Activated T-helper 1 cell treated with anti-CD3 and anti-CD28 coated beads, Interleukin-2, amount 50 U/mL, for 16 hours (primary cell): ENCODE measurements around the gene TCF12.
"Not testable (repeated sequence)": the region's sequence is repeated elsewhere in the genome, so short reads cannot be mapped to it uniquely, and the experiment has no call there.

Experiments
- DNase-seq, 2 donors: peaks; one replicate each; pipeline ENCODE4 v3.0.0-alpha.2; 2020; ENCODE audit warnings: low read depth in 1 of 2, low spot score in 1 of 2

The TCF12 gene

GRCh38 chr15:56946150-56946549 lies 27.7 kb downstream of the TCF12 start:
- DNase-seq, result no peak

- no peak for DNase-seq
These were observed 29.7 kb downstream of the TCF12 start for GRCh38 chr15:56948000-56948763.

DNA sequence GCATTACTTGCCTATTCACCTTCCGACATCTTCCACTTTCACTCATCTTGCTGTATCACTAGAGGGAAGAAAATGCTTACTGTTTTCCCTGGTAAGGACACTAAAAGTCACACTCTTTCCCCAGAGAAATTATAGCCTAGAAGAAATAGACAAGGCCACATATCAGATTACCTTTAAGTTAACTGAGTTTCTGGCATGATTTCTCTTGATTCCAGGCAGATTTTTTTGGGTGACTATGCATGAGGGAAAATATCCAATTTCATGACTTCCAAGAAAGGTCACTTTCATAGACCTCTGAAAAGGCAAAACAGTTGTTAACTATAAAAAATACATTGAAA lies 30.3 kb downstream of the TCF12 start:
- DNase-seq, result no peak

DNA sequence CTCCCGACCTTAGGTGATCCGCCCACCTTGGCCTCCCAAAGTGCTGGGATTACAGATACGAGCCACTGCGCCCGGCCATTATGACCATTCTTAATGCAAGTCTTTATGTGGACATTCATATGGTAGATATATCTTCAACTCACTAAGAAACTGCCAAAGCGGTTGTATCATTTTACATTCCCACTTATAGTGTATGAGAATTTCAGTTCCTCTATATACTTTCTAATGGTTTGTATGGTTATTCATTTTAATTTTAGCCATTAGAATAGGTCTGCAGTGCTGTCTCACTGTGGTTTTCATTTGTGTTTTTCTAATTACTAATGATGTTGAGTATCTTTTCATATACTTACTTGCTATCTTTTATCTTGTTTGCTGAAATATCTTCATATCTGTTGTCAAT lies 32.5 kb downstream of the TCF12 start:
- no peak for DNase-seq

DNA sequence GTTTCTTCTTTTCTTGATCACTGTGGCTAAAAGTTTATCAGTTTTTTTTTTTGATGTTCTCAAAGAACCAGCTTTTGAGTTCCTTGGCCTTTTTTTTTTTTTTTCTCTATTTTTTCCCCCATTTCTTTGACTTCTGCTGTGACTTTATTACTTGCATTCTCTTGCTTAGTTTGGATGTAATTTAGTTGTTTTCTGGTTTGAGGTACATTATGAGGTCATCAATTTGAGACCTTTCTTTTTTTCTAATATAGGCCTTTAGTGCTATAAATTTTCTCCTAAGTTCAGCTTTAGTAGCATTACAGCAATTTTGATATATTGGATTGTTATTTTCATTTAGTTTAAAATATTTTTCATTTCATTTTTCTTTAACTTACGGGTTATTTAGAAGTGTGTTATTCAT lies 35.3 kb downstream of the TCF12 start:
- no peak for DNase-seq

- not testable (repeated sequence) for DNase-seq
These were observed 36.6 kb downstream of the TCF12 start for GRCh38 chr15:56955011-56955410.

GRCh38 chr15:56956538-56956937 lies 38.1 kb downstream of the TCF12 start:
- no peak for DNase-seq

- no peak for DNase-seq
These were observed 39.5 kb downstream of the TCF12 start for GRCh38 chr15:56957812-56958406.

DNA sequence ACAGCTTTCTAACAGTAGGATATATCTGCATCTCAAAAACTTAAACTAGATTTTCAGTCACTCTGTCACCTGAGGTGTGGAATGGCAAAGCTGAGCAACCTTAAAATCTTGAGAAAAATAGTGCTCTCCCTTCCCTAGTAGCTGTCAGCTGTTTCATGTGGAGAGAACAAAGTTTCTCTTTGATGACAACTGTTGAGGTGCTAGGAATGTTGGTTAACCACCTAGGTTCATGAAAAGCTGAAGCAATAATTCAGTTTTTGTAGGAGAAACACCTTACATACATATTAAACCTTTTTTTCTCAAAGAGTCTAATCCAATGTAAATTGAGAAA lies 40.8 kb downstream of the TCF12 start:
- DNase-seq, result no peak

GRCh38 chr15:56960116-56960515 lies 41.7 kb downstream of the TCF12 start:
- DNase-seq, result no peak

DNA sequence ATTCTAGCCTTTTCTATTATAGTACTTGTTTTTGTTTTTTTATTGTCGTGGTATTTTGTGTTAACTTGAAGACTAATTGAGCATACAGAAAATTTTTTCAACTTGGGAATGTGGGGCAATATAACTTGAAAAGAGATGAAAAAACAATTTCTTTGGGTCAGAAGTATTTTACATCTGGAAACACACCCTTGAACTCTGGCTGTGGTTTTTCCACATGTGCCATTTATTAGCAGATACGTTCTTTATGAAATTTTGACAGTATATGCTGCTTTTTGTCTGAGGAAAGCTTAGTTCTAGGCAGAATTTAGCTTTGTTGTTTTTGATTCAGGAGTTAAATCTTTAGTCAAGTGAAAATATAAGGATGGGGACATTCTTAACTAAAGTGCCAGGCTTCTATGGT lies 44.7 kb downstream of the TCF12 start:
- no peak for DNase-seq

DNA sequence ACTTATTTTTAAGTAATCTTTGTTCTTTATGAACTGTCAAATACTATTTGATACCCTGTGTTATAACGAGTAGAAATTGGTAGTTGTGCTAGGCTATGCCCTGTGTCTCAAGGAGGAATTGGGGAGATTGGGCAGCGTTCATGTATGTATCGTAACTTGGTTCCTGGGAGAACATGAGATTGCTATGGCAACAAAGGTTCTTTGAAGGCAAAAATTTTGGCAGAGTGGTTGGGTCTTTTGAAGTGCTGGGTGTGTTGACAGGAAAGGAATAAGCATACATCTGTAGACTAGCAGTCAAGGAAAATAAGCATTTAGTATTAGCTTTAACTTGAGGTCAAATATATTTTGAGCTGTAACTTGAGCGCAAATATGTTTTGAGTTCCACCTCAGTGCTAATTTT lies 45.3 kb downstream of the TCF12 start:
- no peak for DNase-seq

- no peak for DNase-seq
These were observed 45.7 kb downstream of the TCF12 start for GRCh38 chr15:56964182-56964581.

DNA sequence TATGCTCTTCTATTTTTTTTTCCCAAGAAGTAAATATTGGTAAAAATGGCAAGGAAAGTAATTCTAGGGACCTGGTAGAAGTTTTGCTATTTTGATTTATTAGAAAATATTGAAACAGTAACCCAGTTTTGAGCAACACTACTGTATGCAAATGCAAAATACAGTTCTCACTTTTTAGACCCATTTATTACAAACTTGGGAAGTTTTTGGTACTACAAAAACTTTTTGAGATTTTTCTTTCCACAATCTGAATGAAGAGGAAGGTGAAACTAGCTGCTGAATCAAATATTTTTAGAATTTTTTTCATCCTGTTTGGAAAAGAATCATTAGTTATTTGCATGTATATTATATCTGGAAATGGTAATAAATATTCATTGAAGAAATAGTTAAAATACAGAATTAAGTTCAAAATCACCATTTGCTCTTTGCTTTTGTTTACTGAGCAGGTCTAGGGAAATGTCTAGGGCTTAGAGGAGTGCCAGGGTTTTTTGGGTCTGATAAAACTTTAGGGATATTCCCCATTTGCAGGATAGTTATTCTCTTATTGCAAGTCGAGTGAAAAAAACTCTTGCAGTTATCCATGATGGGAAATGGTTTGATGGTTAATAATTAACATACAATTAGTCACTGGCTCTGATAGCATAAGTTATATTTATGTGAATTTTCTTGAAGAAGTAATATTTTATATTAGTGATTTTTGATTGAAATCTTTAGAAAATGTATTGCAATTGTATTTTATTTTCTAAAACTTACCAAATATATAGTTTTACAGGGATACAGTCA lies 47.0 kb downstream of the TCF12 start:
- DNase-seq, result no peak

DNA sequence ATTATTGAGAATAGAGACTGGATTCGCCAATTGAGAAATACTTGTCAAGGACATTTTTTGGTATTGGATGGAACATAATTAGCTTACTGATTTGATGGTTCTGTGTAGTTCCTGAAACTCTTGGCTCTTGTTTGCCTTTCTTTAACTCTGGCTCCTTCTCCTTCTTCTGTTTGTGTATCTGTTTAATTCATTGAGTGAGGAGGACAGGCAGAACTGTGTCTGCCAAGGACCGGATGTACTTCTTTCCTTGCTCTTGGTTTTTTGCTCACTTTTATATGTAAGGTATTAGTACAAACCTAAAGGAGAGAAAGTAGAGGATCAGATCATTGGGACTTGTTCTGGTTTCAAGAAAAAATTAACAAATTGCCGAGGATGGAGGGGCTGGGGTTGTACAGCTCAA lies 48.9 kb downstream of the TCF12 start:
- DNase-seq, result no peak

- no peak for DNase-seq
These were observed 49.8 kb downstream of the TCF12 start for GRCh38 chr15:56968256-56968655.

DNA sequence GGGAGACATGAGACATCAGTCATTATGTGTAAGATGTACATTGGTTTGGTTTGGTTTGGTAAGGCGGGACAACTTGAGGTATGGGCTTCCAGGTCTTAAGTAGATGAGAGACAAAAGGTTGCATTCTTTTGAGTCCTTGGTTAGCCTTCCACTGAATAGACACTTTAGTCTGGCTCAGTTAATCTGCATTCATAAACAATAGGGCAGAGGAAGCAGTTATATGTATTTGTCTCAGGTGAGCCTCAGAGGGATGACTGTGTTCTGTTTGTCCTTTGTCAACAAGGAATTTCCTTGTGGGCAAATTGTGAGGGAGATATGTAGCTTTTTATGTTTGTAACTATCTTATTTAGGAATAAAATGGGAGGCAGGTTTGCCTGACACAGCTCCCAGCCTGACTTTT lies 50.4 kb downstream of the TCF12 start:
- DNase-seq, result no peak

- DNase-seq, result no peak
These were observed 50.9 kb downstream of the TCF12 start for GRCh38 chr15:56969265-56969895.

DNA sequence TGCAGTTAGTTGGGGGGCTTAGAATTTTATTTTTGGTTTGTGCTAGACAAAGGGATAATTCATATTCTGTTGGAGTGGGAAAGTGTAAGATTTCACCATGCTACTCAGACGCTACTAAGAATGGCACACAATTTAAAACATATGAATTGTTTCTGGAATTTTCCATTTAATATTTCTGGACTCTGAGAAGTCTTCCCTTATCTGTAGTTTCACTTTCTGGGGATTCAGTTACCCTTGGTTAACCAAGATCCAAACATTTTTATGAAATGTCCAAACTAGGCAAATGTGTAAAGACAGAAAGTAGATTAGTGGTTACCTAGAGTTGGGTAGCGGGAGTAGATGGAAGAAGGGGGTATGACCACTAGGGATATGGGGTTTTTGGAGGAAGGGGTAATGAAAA lies 53.1 kb downstream of the TCF12 start:
- DNase-seq, result no peak

DNA sequence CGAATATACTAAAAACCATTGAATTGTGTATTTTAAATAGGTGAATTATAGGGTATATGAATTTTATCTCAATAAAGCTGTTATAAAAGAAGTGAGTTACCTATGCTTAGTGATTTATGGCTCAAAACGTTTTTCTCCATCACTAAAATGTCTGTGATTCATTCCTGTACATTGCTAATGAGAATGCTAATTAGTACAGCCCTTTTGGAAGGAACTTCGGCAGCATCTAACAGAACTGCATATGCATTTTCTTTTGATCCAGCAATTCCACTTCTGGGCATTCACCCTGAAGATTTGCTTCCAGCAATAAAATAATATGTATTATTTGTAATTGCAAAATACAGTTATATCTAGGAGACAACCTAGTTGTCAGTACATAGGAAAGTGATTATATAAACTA lies 53.6 kb downstream of the TCF12 start:
- DNase-seq, result no peak

GRCh38 chr15:56972426-56972825 lies 54.0 kb downstream of the TCF12 start:
- DNase-seq, result no peak

DNA sequence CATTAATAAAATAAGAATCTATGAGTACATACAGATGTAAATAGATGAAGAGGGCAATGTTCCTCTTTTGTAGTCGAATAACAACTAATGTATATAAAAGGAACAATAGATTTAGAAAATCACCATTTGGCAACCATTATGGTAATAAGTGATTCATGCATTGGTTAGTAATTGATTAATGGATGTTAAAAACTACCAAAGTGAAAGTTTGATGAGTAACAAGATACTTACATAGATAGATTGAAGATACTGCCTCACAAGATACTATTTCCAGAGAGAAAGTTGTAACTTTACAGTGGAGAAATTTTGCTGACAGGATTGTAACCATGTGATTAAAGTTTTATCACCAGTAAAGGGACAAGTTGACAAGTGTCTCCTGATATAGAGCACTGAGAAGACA lies 55.0 kb downstream of the TCF12 start:
- DNase-seq, result no peak
